ENCODE data around the gene HMX3.

The HMX3 gene

DNA sequence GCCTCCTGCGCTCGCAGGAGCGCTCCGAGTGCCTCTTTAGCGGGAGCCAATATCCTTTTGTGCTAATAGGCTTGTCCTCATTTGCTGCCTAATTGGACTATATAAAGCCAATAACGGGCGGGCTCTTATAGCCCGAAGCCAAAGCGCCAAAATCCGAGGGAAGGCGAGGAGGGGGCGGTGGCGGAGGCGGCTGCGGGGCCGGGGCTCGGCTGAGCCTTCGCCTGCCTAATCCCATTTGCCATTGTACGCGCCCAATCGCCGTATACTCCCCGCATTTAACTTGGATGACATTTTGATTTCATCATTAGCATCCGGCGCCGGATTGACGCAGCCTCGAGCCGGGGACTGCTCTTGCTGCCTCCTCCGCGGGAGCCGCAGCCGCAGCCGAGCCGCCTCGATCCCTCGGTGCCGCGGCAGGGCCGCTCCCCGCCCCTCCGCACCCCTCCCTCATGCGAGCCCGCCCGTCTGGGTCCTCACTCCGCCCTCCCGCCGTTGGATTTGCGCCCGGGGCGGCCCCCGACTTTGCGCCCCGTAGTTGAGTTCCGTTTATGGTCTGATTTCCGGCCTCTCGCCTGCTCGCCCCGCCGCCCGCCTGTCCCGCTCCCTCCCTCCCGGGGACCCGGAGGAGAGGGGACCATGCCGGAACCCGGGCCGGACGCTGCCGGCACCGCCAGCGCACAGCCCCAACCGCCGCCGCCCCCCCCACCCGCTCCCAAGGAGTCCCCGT, at the start of gene HMX3:
TSS of gene HMX3 (plus strand) at position 556 of the 727 bp plus-strand sequence. CDS start at position 637, 81 bp downstream.
- DNase-seq = peak; percentile 63 to 88

DNA sequence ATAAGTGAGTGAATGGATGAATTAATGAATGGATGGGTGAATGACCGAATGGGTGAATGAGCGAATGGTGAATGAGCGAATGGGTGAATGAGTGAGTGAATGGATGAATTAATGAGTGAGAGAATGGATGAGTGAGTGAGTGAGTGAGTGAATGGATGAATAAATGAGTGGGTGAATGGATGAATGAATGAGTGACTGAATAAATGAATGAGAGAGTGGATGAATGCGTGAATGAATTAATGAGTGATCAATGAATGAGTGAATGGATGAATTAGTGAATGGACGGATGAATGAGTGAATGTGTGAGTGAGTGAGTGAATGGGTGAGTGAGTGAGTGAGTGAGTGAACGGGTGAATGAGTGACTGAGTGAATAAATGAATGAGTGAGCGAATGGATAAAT, 49.5 kb upstream of the HMX3 start:
- no peak for DNase-seq

DNA sequence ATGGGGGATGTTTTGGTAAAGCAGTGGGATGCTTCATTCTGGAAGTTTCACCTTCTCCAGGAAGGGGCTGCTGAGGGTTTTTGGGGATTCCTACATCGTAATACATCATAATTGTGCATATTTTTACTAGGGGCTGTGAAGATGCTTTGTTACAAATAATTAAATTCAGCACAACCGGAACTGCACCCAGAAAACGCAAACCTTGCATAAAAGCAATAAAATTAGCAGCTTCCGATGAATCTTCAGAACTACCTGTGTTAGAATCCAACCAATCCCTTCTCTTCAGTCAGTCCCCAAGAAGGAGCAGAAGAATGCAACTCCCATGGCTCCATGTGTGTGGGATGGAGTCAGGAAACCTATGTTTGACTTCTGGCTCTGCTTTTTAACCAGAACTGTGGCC, 48.4 kb upstream of the HMX3 start:
- no peak for DNase-seq

DNA sequence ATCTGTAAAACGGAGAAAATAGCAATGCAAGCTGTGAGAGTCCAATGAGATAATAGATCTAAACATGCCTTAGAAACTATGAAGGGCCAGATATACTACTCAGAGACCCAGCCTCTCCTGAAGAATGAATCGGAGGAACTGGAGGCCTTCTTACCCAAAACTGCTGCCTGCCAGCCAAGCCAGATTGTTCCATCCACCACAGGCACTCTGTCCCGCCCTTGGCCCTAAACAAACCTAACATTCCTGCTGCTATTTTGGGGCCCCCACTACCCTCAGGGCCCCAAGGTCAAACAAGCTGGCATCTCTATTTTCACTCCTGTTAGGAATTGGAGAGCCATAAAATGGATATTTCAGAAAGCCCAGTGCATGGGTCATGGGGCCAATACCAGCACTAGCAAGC, 48.0 kb upstream of the HMX3 start:
- no peak for DNase-seq

DNA sequence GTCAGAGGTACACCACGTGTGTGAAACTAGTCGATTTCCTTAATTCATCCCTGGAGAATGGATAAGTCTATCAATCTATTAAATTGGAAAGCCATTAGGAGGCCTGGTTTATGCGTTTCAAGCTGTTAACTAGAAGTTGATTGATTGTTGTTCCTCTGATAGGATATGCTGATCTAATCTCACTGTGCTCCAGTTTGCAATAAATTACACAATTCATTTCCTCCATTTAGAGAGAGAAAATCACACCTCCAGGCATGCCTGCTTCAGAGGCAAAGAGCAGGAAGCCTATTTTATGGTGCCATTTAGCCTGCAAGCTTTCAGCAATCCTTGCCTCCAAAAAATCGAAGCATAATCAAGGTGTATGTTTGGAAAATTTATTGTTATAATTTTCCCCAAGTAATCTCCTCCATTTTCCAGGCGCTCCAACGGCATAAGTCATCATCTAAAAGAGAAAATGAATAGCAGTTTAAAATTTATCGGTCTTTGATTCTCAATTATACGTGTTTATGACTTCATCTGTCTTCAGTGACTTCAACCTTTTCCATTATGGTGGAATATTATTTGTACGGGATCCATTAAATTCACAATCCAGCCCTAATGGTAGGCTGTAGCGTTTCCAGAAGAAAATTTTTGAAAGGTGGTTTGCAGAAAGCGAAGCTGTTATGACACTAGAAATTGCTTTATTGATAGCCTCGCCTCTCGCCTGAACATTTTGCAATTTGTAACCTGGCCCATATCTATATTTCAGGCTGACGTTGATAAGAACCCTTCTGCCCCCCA, 42.9 kb upstream of the HMX3 start:
- no peak for DNase-seq

DNA sequence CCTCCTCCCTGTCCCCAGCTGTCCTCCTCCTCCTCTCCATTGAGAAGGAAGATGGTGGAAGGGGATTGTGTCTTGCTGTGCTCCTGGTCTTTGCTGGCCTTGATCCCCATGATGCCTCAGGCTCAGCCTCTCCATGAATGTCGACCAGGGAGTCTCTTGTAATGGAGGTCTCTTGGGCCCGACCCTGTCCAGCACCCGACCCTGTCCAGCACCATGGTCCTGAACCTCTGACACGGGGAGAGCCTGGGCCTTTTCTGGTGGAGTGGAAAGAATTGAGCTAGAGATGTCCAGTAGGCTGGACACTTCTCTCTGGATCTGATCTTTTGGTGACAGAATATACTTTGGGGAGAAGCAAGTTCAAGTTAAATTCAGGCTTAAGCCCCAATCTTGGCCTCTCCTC, 42.3 kb upstream of the HMX3 start:
- no peak for DNase-seq

DNA sequence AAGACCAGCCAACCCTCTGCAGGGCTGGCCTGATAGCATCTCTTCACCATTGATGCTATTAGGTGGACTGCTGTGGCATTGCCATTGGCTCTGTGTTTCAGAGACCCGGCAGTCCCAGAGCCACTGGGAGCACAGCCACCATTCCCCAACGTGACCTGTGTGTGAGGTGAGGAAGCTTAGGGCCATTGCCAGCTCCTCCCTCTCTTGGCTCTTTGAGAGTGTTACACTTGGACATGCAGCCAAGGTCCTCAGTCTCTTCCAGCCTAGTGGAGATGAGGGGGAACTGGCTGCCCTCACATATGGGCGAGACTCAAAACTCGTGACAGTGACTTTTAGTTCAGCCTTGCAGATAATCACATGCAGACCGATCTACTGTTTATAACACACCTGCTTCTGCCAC, 39.3 kb upstream of the HMX3 start:
- no peak for DNase-seq

DNA sequence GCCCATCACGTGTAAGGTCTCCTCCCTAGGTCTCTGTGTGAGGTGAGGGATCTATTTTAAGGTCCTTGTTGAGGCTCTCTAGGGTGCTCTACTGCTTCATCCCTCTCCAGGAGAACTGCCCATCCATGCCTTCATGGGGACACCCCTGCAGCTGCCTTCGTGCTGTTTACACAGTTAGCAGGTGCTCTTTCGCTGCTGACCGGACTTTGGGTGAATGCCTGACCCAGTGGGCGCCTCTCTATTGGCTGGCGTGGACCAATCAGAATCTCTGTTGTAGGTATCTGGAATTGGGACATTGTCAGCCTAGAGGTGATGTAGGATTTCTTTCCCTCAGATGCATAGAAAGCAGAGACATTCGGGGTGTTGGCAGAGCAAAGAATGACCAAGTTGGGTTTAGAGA, 38.7 kb upstream of the HMX3 start:
- no peak for DNase-seq

DNA sequence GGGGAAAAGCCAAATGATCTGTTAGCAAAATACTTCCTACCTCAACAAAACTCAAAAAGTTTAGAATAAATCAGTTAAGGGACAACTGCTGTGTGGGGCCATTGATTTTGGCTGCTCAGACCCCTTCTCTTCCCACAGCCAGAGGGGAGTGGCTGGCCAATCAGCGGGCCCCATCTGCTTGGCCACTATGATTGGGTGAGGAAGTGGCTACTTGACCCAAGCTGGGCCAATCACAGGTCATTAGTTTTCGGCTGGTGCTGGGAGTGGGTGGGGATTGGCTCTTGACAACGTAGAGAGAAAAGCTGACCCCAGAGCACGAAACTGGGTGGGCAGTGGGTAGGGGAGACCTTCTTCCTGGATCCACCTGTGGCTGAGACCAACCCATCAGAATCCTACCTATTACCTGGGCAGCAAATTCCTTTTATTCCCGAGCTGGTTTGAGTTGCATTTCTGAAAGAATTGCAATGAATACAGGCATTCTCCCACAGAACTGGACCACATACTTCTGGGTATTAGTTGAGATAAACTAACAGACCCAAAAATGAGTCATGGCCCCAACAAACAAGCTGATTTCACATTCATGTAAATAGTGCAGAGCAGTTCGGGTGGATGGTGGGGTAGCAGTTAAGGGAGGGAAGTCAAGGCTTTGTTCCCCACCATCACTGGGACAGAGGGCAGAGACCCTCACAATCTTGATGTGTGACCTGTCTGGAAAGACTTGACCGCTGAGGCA, 35.6 kb upstream of the HMX3 start:
- DNase-seq = no peak

DNA sequence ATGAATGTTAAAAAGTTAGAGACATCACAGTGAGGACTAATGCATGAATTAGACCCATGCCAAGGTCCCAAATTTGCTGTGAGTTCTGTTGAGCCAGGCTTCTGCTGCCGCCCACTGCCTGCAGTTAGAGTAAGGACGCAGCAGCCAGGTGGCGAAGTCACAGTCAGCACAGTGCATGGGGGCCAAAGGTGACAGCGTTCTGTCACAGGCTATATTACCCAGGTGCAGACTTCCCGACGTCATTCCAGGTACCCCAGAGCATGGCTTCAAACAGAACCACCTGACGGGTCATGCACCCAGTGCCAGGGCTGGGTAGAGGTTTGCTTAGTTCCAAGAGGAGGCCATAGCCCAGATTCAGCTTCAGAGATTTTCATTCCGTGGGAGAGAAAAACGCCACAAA, 33.9 kb upstream of the HMX3 start:
- no peak for DNase-seq

DNA sequence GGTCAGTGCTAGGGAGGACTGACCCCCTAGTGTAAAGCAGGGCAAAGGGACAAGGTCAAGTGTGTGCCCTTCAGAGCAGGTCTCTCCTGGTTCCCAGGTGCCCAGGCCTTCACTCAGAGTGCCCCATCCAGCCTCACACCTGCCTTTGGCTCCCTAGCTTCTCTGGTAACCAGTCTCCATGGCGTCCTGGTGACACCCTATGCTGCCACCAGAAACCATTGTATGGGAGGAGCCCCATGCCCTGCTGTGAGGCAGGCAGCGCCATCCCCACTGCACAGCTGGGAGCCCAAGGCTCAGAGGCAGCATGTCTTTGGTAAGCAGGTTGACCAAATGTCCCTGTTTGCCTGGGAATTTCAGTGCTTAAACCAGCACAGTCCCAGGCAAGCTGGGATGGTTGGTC, 33.1 kb upstream of the HMX3 start:
- DNase-seq = no peak

DNA sequence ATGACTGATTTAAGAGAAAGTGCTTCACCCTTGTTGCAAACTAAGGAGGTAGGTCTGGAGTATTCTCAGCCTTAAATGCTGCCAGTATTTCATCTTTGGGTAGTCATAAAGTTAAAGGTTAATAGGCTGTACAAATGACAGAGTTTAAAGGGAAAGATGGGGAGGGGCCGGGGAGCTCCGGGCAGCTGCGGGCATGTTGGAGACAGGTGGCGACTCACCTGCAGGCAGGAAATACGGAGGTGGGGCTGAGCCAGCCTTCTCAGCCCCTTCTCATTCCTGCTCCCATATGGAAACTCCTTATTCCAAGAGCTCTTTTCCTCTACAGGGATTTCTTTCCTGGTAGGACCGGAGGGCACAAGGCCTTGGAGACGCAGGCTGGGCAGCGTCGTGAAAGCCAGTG, 31.8 kb upstream of the HMX3 start:
- DNase-seq = peak in 1 of 2 experiments; percentile 64

DNA sequence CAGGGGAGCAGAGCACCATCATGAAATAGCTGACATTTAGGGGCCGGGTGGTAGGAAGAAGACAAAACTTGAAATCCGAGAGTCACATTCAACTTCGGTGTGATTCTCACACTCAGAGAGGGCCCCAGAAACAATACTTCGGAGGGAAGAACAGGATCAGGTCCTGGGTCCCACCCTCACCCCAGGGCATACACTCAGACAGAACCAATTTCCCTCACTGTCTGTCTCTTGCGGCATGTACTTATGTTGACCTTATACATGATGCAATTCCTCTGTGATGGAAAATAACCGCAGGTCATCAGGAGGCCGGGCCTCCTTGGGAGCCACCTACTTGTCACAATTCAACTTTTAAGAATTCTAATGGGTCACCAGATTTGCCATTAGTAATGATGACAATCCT, 26.3 kb upstream of the HMX3 start:
- no peak for DNase-seq

DNA sequence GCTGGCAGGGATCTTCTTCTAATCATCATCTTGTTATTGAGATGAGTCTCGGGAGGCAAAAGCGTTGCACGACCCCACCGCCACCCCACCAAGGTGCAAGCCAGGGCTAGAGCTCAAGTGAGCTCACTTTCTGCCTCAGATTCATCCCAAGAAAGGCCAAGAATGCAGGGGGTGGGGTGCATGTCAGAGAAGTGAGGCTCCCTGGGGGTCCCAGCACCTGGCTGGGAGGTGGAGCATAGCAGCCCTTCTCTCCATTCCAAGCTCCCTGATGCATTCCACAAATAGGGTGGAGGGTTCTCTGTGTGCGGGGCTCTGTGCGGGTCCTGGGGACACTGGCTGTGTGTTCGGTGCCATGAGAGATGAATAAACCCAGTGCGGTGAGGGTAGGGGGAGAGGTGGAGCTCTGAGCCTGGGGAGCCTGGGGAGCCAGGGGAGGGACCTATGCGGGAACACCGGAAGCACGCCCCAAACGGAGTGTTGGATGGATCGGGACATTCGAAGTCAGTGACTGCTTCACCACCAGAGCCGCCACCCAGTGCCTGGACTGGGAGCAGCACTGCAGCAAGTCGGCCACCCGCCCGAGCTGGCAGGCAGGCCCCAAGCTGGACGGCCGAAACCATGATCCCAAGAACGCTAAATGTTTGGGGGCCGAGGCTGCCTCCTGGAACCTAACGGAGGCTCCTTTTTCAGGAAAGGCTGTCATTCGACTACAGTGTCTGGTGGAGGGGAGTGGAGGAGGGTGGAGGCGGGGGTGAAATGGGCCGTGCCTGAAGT, 17.9 kb upstream of the HMX3 start:
- DNase-seq = no peak

DNA sequence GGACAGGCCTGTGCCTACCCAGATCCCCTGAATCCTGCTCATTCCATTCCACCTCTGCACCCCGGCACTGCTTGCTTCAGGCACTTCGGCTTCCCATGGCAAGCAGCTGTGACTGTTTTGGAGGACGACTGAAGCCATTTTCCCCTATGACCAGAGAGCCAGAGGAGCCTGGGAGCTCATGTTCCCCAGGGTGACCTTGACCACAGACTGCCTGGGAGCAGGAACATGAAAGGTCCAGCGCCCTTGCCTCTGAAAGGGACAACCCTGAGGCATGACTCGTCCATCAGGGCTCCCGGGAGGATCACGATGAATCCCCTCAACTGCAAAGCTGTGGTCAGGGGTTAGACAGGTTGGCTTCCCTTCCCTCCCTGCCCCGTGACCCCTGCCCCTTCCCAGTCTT, 16.7 kb upstream of the HMX3 start:
- no peak for DNase-seq

DNA sequence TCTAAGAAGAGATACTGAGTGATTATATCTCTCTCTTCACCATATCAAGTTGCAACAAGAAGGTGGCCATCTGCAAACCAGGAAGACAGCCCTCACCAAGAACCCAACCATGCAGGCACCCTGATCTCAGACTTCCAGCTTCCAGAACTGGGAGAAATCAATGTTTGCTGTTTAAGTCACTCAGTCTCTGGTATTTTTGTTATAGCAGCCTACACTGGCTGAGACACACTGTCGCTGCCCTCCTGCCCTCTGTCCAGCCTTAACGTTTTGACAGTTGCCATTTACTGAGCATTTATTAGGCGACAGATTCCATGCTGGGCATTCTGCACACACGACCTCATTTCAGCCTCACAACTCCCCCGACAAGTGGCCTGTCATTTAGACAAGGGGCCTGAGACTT, 9.5 kb upstream of the HMX3 start:
- DNase-seq = no peak

DNA sequence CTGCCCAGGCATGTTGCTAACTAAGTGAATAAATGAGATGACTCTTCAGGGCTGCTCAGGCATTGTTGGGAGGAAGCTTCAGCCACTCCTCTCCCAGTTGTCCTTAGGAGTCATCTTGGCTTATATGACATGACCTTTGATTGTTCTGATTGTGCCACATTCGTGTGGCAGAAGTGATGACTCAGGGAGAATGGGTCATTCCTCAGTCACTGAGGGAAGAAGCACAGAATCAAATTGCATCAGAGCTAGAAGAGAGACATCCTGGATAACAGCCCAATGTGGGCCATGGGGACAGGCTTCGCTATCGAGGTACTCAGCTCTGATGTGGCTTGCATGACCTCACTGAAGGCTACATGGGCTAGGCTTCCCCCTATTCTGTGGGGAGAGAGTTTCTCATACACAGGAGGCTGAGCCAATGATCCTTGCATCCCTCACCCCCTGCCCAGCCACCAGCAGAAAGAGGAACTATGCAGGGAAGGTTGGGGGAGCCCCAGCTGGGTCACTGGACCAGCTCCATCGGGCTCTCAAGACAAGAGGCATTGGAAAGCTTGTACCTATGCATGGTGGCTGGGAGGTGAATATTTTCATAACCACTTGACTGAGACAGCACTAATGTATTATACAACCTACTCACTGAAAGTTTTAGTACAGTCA, 6.0 kb upstream of the HMX3 start:
- DNase-seq = no peak

DNA sequence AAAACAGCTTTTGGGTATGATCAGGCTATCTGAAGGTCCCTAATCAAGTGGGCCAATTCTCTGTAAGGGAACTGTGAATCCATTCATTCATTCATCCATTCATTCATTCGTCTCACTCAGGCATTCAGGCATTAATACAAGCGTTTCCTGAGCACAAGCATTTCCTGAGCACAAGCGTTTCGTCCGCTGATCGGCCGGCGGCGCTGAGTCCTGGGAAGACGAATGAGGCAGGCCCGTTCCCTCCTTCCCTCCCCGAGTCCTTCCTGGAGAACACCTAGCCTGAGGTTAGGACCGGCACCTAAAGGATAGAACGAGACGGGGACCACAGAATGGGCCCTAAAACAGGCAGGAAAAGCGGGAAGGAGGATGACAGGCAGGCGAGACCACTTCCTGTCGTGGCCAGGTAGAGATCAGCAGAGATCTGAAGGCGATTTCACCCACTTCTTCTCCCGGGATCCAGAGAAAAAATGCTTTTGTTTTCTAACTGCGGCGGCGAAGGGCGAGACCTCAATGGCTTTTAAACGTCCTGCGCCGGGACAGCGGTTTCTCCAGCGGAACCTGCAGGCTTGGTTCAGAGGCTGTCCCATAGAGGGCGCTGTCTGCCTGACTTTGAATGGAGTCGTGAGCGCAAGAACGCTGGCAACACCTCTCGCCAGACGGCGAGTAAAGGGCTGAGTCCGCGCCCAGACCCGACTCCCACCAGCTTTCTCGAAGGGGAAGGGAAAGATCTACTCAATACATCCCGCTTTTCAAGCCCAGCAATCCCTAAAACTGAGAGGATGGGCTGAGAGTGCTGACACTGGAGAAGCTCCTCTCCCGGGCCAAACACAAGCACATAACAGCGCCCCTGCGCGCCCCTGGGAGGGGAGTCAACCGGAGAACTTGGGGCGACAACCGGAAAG, 2.9 kb upstream of the HMX3 start:
- peak; percentile 84 to 92 for DNase-seq

DNA sequence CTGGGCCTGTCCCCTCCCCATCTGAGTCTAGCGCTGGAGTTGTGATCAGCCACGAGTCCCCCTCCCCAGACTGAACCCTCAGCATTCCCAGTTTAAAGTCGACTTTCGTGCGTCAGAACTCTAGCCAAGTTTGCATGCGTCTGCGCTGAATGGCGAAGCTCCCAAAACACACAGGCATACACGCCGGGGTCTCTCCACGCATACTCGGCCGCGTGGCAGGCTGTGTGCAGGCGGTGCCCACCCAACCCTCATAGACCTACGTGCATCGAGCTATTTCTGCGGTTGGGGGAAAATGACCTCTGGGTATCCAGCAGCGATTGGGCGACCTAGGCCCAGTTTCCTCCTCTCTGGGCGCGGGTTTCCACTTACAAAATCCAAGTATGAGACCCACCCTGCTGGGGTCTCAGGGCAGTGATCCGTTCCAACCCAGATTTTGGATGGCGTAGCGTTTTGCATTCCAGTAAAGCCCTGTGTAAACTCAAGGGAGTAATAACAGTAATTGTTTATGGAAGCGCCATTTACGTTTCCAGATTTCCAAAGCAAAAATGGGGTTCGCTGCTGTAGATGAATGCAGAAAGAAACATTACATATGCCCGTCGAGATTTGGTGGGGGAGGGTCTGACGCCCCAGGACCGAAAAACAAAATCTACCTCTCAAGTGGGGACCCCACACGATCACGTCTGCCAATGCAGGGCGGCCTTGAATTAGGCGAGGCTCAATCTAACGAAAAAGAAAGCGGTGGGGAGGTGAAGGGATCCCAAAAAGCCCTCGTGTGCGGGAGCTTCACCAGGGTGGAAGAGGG, 2.0 kb upstream of the HMX3 start:
- DNase-seq = peak; percentile 54 to 68

DNA sequence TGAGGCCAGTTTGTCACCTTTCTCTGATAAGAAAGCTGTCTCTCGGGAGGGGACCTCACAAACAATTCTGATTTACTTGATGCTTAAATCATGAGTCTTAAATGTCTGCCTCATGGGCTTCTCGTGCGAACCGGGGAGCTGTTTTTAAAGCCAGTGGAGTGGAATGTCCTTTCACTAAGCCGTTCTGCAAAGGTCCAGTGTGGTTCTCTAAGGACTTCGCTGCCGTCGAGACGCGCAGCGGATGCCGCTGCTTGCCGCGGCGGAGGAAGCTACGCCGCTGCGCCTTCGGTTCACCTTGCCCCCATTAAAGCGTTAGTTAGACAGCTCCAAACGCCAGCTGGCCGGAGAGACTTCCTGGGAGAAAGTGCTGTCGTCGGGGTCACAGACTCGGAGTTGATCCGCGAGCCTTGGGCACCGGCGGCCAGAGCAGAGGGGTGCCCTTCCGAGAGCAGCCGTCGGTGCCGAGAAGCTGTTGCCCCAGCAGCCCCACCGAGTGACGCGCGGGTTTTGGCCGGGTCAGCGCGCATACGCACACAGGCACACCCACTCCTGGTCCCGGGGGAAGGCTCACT, 1.3 kb upstream of the HMX3 start:
- DNase-seq = peak; percentile 13 to 72

Measured in NCI-H526 (cell line).